Liver (tissue), 3 donors: ENCODE measurements around the gene PLP2.

Source experiments
- GABPA ChIP-seq, 2 donors: IDR thresholded peaks in 1 of 2; conservative IDR thresholded peaks in 1 of 2; 2 replicates each; pipeline ENCODE4 v1.6.1; 2016; ENCODE audit warnings: antibody characterized with exemption in 2 of 2, mild to moderate bottlenecking in 1 of 2, moderate library complexity in 1 of 2
- HNF4A ChIP-seq, 2 donors: conservative IDR thresholded peaks; 2 replicates each; pipeline ENCODE4 v1.6.1; 2016; ENCODE audit warnings: antibody characterized with exemption in 2 of 2, mild to moderate bottlenecking in 2 of 2
- HNF4G ChIP-seq: IDR thresholded peaks from 2 replicates; pipeline ENCODE4 v1.6.1; 2016; ENCODE audit warnings: antibody characterized with exemption
- JUND ChIP-seq, 2 donors: IDR thresholded peaks; 2 replicates each; pipeline ENCODE4 v1.6.1; 2016; ENCODE audit warnings: antibody characterized with exemption in 2 of 2
- RAD21 ChIP-seq, 2 donors: IDR thresholded peaks; 2 replicates each; pipeline ENCODE4 v1.6.1; 2016; ENCODE audit warnings: antibody characterized with exemption in 2 of 2, mild to moderate bottlenecking in 2 of 2
- RXRA ChIP-seq, 2 donors: IDR thresholded peaks; 2 replicates each; pipeline ENCODE4 v1.6.1; 2017 to 2018; ENCODE audit warnings: antibody characterized with exemption in 2 of 2, mild to moderate bottlenecking in 1 of 2
- SP1 ChIP-seq: IDR thresholded peaks from 2 replicates; pipeline ENCODE4 v1.6.1; 2018; ENCODE audit warnings: antibody characterized with exemption, mild to moderate bottlenecking
- YY1 ChIP-seq: IDR thresholded peaks from 2 replicates; pipeline ENCODE4 v1.6.1; 2016; ENCODE audit warnings: antibody characterized with exemption, mild to moderate bottlenecking
- TF ChIP-seq, protein P1 (sequence below): IDR thresholded peaks from 2 replicates; pipeline ENCODE4 v1.6.1; 2016; ENCODE audit warnings: antibody characterized with exemption
- TF ChIP-seq, protein P2 (sequence below): fragments of 150-350 bp; IDR thresholded peaks from 2 replicates; pipeline ENCODE4 v1.5.1; 2017; ENCODE audit warnings: improper control_type of control experiment, low read depth, low read length; ENCODE audit not compliant: missing input control
- TF ChIP-seq, protein P3 (sequence below): IDR thresholded peaks from 2 replicates; pipeline ENCODE4 v1.6.1; 2016; ENCODE audit warnings: antibody characterized with exemption
- TF ChIP-seq, protein P4 (sequence below): IDR thresholded peaks from 2 replicates; pipeline ENCODE4 v1.6.1; 2016; ENCODE audit warnings: antibody characterized with exemption, mild to moderate bottlenecking
- donor health status: healthy.
- donor health status: healthy.

DNA sequence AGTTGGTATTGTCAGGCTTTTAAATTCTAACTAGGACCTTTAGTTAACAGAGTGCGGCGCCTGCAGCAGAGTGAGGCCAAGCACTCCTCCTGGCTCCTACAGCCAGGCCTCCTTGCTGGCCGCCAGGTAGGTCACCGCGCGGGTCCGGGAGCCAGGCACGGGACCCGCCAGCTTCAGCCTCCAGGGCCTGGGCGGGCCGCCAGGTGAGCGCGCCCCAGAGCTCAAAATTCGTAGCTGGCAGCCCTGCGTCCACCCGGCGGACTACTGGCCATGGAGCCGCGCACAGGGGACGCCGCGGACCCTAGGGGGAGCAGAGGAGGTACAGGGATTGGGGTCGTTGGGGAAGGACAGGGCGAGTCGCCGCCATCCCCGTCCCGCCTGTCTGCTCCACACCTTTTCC, 9.1 kb upstream of the PLP2 start, which contains the start of gene MAGIX:
- no peak for TF ChIP-seq GABPA (IDR thresholded peaks at IDR 0.05 in 1 of 2, conservative IDR thresholded peaks at IDR 0.05 in 1 of 2)
- TF ChIP-seq, protein P1, sequence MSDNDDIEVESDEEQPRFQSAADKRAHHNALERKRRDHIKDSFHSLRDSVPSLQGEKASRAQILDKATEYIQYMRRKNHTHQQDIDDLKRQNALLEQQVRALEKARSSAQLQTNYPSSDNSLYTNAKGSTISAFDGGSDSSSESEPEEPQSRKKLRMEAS: no peak
- TF ChIP-seq, protein P2, sequence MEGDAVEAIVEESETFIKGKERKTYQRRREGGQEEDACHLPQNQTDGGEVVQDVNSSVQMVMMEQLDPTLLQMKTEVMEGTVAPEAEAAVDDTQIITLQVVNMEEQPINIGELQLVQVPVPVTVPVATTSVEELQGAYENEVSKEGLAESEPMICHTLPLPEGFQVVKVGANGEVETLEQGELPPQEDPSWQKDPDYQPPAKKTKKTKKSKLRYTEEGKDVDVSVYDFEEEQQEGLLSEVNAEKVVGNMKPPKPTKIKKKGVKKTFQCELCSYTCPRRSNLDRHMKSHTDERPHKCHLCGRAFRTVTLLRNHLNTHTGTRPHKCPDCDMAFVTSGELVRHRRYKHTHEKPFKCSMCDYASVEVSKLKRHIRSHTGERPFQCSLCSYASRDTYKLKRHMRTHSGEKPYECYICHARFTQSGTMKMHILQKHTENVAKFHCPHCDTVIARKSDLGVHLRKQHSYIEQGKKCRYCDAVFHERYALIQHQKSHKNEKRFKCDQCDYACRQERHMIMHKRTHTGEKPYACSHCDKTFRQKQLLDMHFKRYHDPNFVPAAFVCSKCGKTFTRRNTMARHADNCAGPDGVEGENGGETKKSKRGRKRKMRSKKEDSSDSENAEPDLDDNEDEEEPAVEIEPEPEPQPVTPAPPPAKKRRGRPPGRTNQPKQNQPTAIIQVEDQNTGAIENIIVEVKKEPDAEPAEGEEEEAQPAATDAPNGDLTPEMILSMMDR: no peak
- no peak for TF ChIP-seq HNF4G
- no peak for TF ChIP-seq HNF4A (conservative IDR thresholded peaks at IDR 0.05)
- TF ChIP-seq JUND (IDR thresholded peaks at IDR 0.05): no peak
- TF ChIP-seq RAD21 (IDR thresholded peaks at IDR 0.05): no peak
- TF ChIP-seq, protein P3, sequence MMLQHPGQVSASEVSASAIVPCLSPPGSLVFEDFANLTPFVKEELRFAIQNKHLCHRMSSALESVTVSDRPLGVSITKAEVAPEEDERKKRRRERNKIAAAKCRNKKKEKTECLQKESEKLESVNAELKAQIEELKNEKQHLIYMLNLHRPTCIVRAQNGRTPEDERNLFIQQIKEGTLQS: no peak
- TF ChIP-seq SP1: no peak
- no peak for TF ChIP-seq YY1
- TF ChIP-seq, protein P4, sequence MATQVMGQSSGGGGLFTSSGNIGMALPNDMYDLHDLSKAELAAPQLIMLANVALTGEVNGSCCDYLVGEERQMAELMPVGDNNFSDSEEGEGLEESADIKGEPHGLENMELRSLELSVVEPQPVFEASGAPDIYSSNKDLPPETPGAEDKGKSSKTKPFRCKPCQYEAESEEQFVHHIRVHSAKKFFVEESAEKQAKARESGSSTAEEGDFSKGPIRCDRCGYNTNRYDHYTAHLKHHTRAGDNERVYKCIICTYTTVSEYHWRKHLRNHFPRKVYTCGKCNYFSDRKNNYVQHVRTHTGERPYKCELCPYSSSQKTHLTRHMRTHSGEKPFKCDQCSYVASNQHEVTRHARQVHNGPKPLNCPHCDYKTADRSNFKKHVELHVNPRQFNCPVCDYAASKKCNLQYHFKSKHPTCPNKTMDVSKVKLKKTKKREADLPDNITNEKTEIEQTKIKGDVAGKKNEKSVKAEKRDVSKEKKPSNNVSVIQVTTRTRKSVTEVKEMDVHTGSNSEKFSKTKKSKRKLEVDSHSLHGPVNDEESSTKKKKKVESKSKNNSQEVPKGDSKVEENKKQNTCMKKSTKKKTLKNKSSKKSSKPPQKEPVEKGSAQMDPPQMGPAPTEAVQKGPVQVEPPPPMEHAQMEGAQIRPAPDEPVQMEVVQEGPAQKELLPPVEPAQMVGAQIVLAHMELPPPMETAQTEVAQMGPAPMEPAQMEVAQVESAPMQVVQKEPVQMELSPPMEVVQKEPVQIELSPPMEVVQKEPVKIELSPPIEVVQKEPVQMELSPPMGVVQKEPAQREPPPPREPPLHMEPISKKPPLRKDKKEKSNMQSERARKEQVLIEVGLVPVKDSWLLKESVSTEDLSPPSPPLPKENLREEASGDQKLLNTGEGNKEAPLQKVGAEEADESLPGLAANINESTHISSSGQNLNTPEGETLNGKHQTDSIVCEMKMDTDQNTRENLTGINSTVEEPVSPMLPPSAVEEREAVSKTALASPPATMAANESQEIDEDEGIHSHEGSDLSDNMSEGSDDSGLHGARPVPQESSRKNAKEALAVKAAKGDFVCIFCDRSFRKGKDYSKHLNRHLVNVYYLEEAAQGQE: no peak
- no peak for TF ChIP-seq RXRA (IDR thresholded peaks at IDR 0.05)
